Mesenchymal stem cell (in vitro differentiated cells and primary cell): Measurements from ENCODE around the gene EEF2.
"Not testable (repeated sequence)": the region's sequence is repeated elsewhere in the genome, so short reads cannot be mapped to it uniquely, and the experiment has no call there.

ENCODE experiments used
- DNase-seq: peaks from one replicate; pipeline ENCODE4 v3.0.0-alpha.2; 2013
- H2AFZ ChIP-seq: one replicate; pipeline ENCODE4 v1.6.1; 2013; ENCODE audit warnings: low read depth, mild to moderate bottlenecking, control low read depth, inconsistent platforms, low read length, moderate library complexity
- H2AK5ac ChIP-seq: 2 replicates; pipeline ENCODE4 v1.6.1; 2013; ENCODE audit warnings: low read length, moderate library complexity, mild to moderate bottlenecking, inconsistent platforms; ENCODE audit not compliant: severe bottlenecking
- H2BK120ac ChIP-seq: one replicate; pipeline ENCODE4 v1.6.1; 2013; ENCODE audit warnings: low read depth, mild to moderate bottlenecking, inconsistent platforms, low read length, moderate library complexity
- H2BK12ac ChIP-seq, 2 experiments: one replicate each; pipeline ENCODE4 v1.6.1; 2013; ENCODE audit warnings: inconsistent platforms in 2 of 2, low read length in 2 of 2, mild to moderate bottlenecking in 2 of 2, moderate library complexity in 2 of 2, control low read depth in 1 of 2
- H2BK15ac ChIP-seq: one replicate; pipeline ENCODE4 v1.6.1; 2013; ENCODE audit warnings: mild to moderate bottlenecking, low read depth, inconsistent platforms; ENCODE audit not compliant: poor library complexity, severe bottlenecking
- H2BK5ac ChIP-seq: 2 replicates; pipeline ENCODE4 v1.6.1; 2013; ENCODE audit warnings: low read depth, mild to moderate bottlenecking, low read length, control low read depth, inconsistent platforms; ENCODE audit not compliant: poor library complexity, severe bottlenecking
- H3K14ac ChIP-seq, 2 experiments: one replicate each; pipeline ENCODE4 v1.6.1; 2013; ENCODE audit warnings: inconsistent platforms in 2 of 2, low read length in 2 of 2, control low read depth in 1 of 2, mild to moderate bottlenecking in 1 of 2, moderate library complexity in 1 of 2
- H3K18ac ChIP-seq, 2 experiments: one replicate each; pipeline ENCODE4 v1.6.1; 2013; ENCODE audit warnings: inconsistent platforms in 2 of 2, low read length in 2 of 2, control low read depth in 1 of 2, low read depth in 1 of 2, mild to moderate bottlenecking in 1 of 2
- H3K23ac ChIP-seq, 2 experiments: one replicate each; pipeline ENCODE4 v1.6.1; 2013; ENCODE audit warnings: inconsistent platforms in 2 of 2, low read length in 2 of 2, mild to moderate bottlenecking in 2 of 2, moderate library complexity in 2 of 2, control low read depth in 1 of 2
- H3K27ac ChIP-seq: 2 replicates; pipeline ENCODE4 v1.5.1; 2013; ENCODE audit warnings: mild to moderate bottlenecking, moderate library complexity, low read length, control low read depth, inconsistent platforms; ENCODE audit not compliant: poor library complexity, severe bottlenecking
- H3K27me3 ChIP-seq, 2 experiments: 2 replicates each; pipeline versions ENCODE4 v1.6.1 to v1.7.0; 2013; ENCODE audit warnings: low read length in 2 of 2, mild to moderate bottlenecking in 2 of 2, moderate library complexity in 2 of 2, control low read depth in 1 of 2, inconsistent platforms in 1 of 2; ENCODE audit not compliant: control insufficient read depth in 1 of 2, insufficient read depth in 1 of 2
- H3K36me3 ChIP-seq, 2 experiments: 2 replicates each; pipeline versions ENCODE4 v1.6.1 to v1.7.0; 2013; ENCODE audit warnings: low read length in 2 of 2, control low read depth in 1 of 2, inconsistent platforms in 1 of 2, low read depth in 1 of 2, mild to moderate bottlenecking in 1 of 2; ENCODE audit not compliant: insufficient read depth in 2 of 2, control insufficient read depth in 1 of 2
- H3K4ac ChIP-seq, 2 experiments: one replicate each; pipeline ENCODE4 v1.6.1; 2013; ENCODE audit warnings: inconsistent platforms in 2 of 2, low read length in 2 of 2, mild to moderate bottlenecking in 2 of 2, moderate library complexity in 2 of 2, control low read depth in 1 of 2, low read depth in 1 of 2
- H3K4me1 ChIP-seq: 2 replicates; pipeline ENCODE4 v1.6.1; 2013; ENCODE audit warnings: low read depth, low read length, control low read depth; ENCODE audit not compliant: control insufficient read depth, insufficient read depth
- H3K4me2 ChIP-seq: 2 replicates; pipeline ENCODE4 v1.6.1; 2013; ENCODE audit warnings: low read length, mild to moderate bottlenecking, inconsistent platforms; ENCODE audit not compliant: poor library complexity, severe bottlenecking
- H3K4me3 ChIP-seq, 2 experiments: 2 replicates each; pipeline versions ENCODE4 v1.5.1 to v1.7.0; 2013; ENCODE audit warnings: low read length in 2 of 2, mild to moderate bottlenecking in 2 of 2, control low read depth in 1 of 2, low read depth in 1 of 2; ENCODE audit not compliant: insufficient read depth in 1 of 2
- H3K79me1 ChIP-seq: replicated peaks from 2 replicates; pipeline ENCODE4 v1.6.1; 2013; ENCODE audit warnings: mild to moderate bottlenecking, control low read depth, low read length, inconsistent platforms; ENCODE audit not compliant: poor library complexity, severe bottlenecking
- H3K9ac ChIP-seq: 2 replicates; pipeline ENCODE4 v1.7.0; 2013; ENCODE audit warnings: mild to moderate bottlenecking, low read length, moderate library complexity
- H3K9me3 ChIP-seq: 2 replicates; pipeline ENCODE4 v1.7.0; 2013; ENCODE audit warnings: mild to moderate bottlenecking, low read length; ENCODE audit not compliant: control insufficient read depth
- H4K8ac ChIP-seq: one replicate; pipeline ENCODE4 v1.6.1; 2013; ENCODE audit warnings: inconsistent platforms, mild to moderate bottlenecking, low read length, moderate library complexity
- H4K91ac ChIP-seq: one replicate; pipeline ENCODE4 v1.6.1; 2013; ENCODE audit warnings: mild to moderate bottlenecking, low read length, inconsistent platforms
- WGBS: methylation state at CpG from one replicate; pipeline ENCODE4 v1.1.7; 2013; ENCODE audit warnings: mixed read lengths; 5-methylcytosine and 5-hydroxymethylcytosine counted together

The EEF2 gene

GRCh38 chr19:3998667-3999412 lies 13.6 kb upstream of the EEF2 start:
- not testable (repeated sequence) for H2BK15ac ChIP-seq, H3K4me2 ChIP-seq, H3K36me3 ChIP-seq, H2AK5ac ChIP-seq, H3K79me1 ChIP-seq, H4K8ac ChIP-seq, H2AFZ ChIP-seq, H3K9me3 ChIP-seq, H3K27me3 ChIP-seq, H3K9ac ChIP-seq, H3K4me1 ChIP-seq, H2BK120ac ChIP-seq, H3K23ac ChIP-seq, DNase-seq, H3K14ac ChIP-seq, H4K91ac ChIP-seq, H3K18ac ChIP-seq, H3K27ac ChIP-seq, H3K4ac ChIP-seq, H2BK12ac ChIP-seq, H3K4me3 ChIP-seq, H2BK5ac ChIP-seq
- WGBS, result 85% methylated on average over 26 of the region's 29 CpGs

- H2BK12ac ChIP-seq, result no peak overlapping the region
- no peak overlapping the region for H3K27ac ChIP-seq
- no peak for DNase-seq
- H3K18ac ChIP-seq, result no peak overlapping the region
- H3K4me3 ChIP-seq, result no peak overlapping the region
- no peak overlapping the region for H3K23ac ChIP-seq
- H3K14ac ChIP-seq, result no peak overlapping the region
- WGBS, result 86% methylated on average over 4 of the region's 6 CpGs
- no peak overlapping the region for H2BK120ac ChIP-seq
- no peak overlapping the region for H2AK5ac ChIP-seq
- peaks cover 6% of the 10 kb centered on the region for H3K4me1 ChIP-seq
- H2AFZ ChIP-seq, result no peak overlapping the region
- H3K36me3 ChIP-seq, result no peaks in the 10 kb centered on the region
- no peak overlapping the region for H4K8ac ChIP-seq
- H3K4ac ChIP-seq, result no peak overlapping the region
- no peaks in the 10 kb centered on the region for H3K79me1 ChIP-seq
- no peak overlapping the region for H3K4me2 ChIP-seq
- H4K91ac ChIP-seq, result no peak overlapping the region
- no peaks in the 10 kb centered on the region for H3K27me3 ChIP-seq
- no peak overlapping the region for H2BK5ac ChIP-seq
- no peaks in the 10 kb centered on the region for H3K9me3 ChIP-seq
- H3K9ac ChIP-seq, result no peak overlapping the region
- no peak overlapping the region for H2BK15ac ChIP-seq
These were observed 10.3 kb upstream of the EEF2 start for GRCh38 chr19:3995607-3996006.

GRCh38 chr19:3990815-3991117 lies 5.5 kb upstream of the EEF2 start:
- 93% methylated on average over 3 of the region's 3 CpGs for WGBS
- Histone ChIP-seq H2BK120ac (no peak overlapping the region), H2BK12ac (no peak overlapping the region)

GRCh38 chr19:3987619-3988371 lies 2.5 kb upstream of the EEF2 start:
- H3K4me1 ChIP-seq, result peaks cover 18% of the 10 kb centered on the region

More at GRCh38 chr19:3990815-3991117, 5.5 kb upstream of the EEF2 start:
- Histone ChIP-seq H3K4me3 (no peak overlapping the region), H3K4ac (no peak overlapping the region), H3K9me3 (no peaks in the 10 kb centered on the region), H2AK5ac (no peak overlapping the region), H3K23ac (no peak overlapping the region), H4K91ac (no peak overlapping the region), H3K79me1 (no peaks in the 10 kb centered on the region), H3K36me3 (no peaks in the 10 kb centered on the region), H2BK5ac (no peak overlapping the region), H3K9ac (no peak overlapping the region), H3K27me3 (no peaks in the 10 kb centered on the region), H3K27ac (no peak overlapping the region), H3K4me1 (peaks cover 9% of the 10 kb centered on the region), H2BK15ac (no peak overlapping the region), H3K4me2 (no peak overlapping the region), H3K18ac (no peak overlapping the region), H4K8ac (peak overlapping the region; percentile 2), H3K14ac (no peak overlapping the region), H2AFZ (no peak overlapping the region)
- no peak for DNase-seq

More at GRCh38 chr19:3987619-3988371, 2.5 kb upstream of the EEF2 start:
- 15% methylated on average over 27 of the region's 30 CpGs for WGBS
- Histone ChIP-seq H2AK5ac (no peak overlapping the region), H3K27me3 (no peaks in the 10 kb centered on the region), H3K36me3 (peaks cover 16 to 17% of the 10 kb centered on the region in 2 experiments), H2AFZ (peak overlapping the region; percentile 19), H3K4me3 (peak overlapping the region in 1 of 2 experiments; percentile 95), H2BK12ac (peak overlapping the region in 1 of 2 experiments; percentile 24), H3K9ac (peak overlapping the region; percentile 96), H3K4me2 (no peak overlapping the region), H3K9me3 (no peaks in the 10 kb centered on the region), H2BK120ac (no peak overlapping the region), H3K23ac (no peak overlapping the region), H4K8ac (no peak overlapping the region), H3K4ac (no peak overlapping the region), H2BK5ac (no peak overlapping the region), H2BK15ac (peak overlapping the region; percentile 52), H4K91ac (no peak overlapping the region), H3K14ac (no peak overlapping the region), H3K18ac (no peak overlapping the region), H3K27ac (no peak overlapping the region), H3K79me1 (no peaks in the 10 kb centered on the region)
- DNase-seq, result peak; percentile 83
